GM12865 (cell line): ENCODE measurements around the gene SLC35D3.

Experiments used
- DNase-seq: peaks from one replicate; pipeline ENCODE4 v3.0.0; 2010; ENCODE audit warnings: low read depth
- H3K4me3 ChIP-seq: 2 replicates; pipeline ENCODE4 v1.5.1; 2011; ENCODE audit warnings: mild to moderate bottlenecking, low read depth, low read length, control low read depth
- TF ChIP-seq, protein P1 (sequence below): IDR thresholded peaks from 2 replicates; pipeline ENCODE4 v1.5.1; 2011; ENCODE audit warnings: low read length, control low read depth, low read depth, inconsistent platforms; ENCODE audit not compliant: insufficient read depth; ENCODE audit errors: missing control alignments

Gene SLC35D3

DNA sequence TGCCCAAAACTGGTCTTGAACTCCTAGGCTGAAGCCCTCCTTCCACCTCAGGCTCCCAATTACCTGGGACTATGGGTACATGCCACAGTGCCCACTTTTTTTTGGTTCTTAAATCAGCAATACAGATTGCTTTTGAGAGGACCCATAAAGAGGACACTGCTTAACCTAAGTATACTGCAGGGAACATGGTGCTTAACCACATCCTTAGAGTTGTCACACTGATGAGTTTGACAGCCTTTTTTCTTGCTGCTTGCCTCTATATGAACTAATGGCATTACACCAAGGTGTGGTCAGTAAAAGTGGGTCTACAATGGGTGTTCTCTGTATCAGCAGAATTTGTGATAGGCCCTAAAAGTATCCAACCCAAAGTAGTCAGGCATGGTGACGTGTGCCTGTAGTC is 7.2 kb upstream of the SLC35D3 start:
- no peak for DNase-seq
- H3K4me3 ChIP-seq: no peak overlapping the region
- TF ChIP-seq, protein P1, sequence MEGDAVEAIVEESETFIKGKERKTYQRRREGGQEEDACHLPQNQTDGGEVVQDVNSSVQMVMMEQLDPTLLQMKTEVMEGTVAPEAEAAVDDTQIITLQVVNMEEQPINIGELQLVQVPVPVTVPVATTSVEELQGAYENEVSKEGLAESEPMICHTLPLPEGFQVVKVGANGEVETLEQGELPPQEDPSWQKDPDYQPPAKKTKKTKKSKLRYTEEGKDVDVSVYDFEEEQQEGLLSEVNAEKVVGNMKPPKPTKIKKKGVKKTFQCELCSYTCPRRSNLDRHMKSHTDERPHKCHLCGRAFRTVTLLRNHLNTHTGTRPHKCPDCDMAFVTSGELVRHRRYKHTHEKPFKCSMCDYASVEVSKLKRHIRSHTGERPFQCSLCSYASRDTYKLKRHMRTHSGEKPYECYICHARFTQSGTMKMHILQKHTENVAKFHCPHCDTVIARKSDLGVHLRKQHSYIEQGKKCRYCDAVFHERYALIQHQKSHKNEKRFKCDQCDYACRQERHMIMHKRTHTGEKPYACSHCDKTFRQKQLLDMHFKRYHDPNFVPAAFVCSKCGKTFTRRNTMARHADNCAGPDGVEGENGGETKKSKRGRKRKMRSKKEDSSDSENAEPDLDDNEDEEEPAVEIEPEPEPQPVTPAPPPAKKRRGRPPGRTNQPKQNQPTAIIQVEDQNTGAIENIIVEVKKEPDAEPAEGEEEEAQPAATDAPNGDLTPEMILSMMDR: no peak

DNA sequence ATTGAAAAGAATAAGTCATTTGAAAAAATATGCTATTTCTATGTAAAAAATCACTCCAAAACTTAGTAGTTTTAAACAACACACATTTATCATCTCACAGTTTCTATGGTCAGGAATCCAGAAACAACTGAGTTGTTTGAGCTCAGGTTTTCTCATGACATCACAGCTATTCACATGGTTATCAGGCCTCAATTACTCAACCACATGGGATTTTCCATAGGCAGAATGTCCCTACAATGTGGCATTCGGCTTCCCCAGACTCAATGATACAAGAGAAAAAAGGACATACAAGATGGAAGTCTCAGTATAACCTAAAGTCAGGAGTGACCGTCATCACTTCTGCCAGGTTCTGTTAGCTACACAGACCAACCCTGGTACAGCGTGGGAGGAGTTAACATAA is 3.4 kb upstream of the SLC35D3 start:
- TF ChIP-seq, protein P1: no peak
- no peak for DNase-seq
- H3K4me3 ChIP-seq: no peak overlapping the region

DNA sequence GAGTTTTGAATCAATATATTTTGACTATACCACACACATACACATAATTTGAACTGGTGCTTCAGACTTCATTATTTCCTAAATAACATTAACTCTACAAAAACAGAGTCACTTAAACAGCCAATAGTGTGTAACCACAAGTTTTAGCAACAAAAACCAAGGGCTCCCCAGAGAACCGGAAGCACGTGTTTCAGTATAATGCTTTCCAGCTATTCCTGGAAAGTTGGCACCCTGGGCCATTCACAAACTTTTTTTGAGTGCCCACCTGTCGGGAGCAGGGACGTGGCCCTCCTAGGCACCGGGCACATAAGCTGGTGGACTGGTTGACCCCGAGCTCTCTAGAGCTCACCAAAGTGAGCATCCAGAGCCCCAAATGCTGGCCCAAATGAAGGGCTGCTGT is 1.9 kb upstream of the SLC35D3 start:
- H3K4me3 ChIP-seq: no peak overlapping the region
- no peak for DNase-seq
- TF ChIP-seq, protein P1: no peak

DNA sequence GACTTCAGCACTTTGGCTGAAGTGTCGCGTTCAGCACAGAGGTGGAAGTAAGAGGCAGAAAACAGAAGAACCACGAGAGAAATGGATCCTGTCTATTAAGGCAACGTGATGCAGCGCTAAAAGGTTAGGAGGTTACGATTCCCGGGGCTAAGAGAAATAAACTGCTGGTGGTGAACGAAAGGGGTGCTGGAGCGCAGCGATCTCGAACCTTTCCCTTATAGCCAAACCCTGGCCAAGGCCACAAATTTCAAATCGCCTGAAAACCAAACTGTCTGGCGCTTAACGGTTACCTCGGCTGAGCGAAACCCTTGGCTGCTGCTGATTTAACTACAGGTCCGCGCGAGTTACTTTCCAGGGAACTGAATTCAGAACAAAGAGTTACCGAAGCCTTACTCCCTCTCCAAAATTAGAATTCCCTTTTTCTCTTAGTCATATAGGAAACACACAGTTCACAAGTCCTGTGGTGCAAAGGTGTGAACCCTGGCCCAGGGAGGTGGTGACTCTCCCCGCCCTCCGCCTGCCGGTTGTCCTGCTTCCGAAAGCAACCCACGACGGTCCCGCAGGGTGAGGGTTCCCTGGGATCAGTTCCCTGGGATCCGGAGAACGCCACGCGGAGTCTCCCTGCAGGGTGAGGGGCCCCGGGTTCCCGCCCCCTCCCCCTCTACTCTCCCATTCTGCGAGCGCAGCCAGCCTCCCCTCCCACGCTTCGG is 1.3 kb upstream of the SLC35D3 start:
- H3K4me3 ChIP-seq: peak overlapping the region; percentile 58
- TF ChIP-seq, protein P1: no peak
- DNase-seq: peak; percentile 22

DNA sequence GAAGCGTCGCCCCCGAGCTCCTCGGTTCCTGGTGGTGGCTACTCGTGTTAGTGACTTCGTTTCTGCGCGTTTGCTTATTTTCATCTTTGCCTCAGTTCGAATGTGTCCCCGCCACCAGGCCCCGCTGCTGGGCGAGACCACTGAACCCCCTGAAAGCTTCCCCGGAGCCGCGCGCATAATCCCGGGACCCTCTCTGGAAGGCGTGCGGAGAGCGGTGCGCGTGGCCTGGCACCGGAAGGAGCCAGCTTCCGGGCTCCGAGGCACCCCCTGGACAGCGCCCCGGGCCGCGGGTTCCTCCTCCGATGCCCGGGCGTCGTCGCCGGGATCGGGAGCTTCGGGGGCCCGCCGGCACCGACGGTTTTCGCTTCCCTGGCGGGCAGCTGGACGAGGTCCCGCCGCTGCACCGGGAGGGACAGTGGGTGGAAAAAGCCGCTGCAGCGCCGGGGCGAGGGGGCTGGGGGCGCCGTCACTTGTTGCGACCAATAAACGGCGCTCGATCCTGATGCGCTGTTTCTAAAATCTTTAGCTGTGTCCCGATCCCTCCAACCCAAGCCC is 643 bp upstream of the SLC35D3 start:
- DNase-seq: peak; percentile 13
- TF ChIP-seq, protein P1: no peak
- peak overlapping the region; percentile 58 for H3K4me3 ChIP-seq

DNA sequence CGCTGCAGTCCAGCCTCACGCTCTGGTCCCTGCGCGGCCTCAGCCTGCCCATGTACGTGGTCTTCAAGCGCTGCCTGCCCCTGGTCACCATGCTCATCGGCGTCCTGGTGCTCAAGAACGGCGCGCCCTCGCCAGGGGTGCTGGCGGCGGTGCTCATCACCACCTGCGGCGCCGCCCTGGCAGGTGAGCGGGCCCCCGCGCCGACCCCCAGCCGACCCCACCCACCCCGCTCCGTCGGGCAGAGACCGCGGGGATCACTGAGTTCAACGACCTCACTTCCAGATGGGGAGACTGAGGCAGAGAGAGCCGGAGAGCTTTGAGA is 545 bp downstream of the SLC35D3 start:
- TF ChIP-seq, protein P1: no peak
- H3K4me3 ChIP-seq: peak overlapping the region; percentile 31; the same call in 1 of the 2 replicates
- DNase-seq: no peak
